Omental fat pad (tissue), 4 donors: Measurements from ENCODE around the gene TKT. TPM values are rescaled to one million over a fixed set of nuclear protein-coding genes. Genes with fewer than 3 reads are reported as not detected.
A peak's percentile ranks its signal among the peaks of the same experiment; 100 is the strongest.
"Not testable (repeated sequence)": the region's sequence is repeated elsewhere in the genome, so short reads cannot be mapped to it uniquely, and the experiment has no call there.

ENCODE experiments used
- ATAC-seq: fragments of 150-250 bp; one replicate; pipeline ENCODE4 v1.9.1; 2016; ENCODE audit warnings: mild to moderate bottlenecking, moderate library complexity; ENCODE audit not compliant: low FRiP score
- DNase-seq: peaks from one replicate; pipeline ENCODE4 v3.0.0-alpha.2; 2019; ENCODE audit warnings: low spot score
- CTCF ChIP-seq, 3 donors: fragments of 450-650 bp; IDR thresholded peaks; one replicate each; pipeline ENCODE4 v1.5.1; 2016 to 2017; ENCODE audit warnings: antibody characterized with exemption in 3 of 3, mild to moderate bottlenecking in 3 of 3, moderate library complexity in 2 of 3
- total RNA-seq, 4 donors: library from RNA; depleted of rRNA; stranded (reverse); fragments of >200 nt; gene quantifications; one replicate each; pipeline ENCODE4 v1.1.0, GENCODE V29; 2016

The TKT gene
- total RNA-seq, 4 donors from 2014 or later, result 187 to 325 (median 254) TPM

GRCh38 chr3:53273146-53273670, 17.4 kb upstream of the TKT start:
- no peak for ATAC-seq
- no peak for TF ChIP-seq CTCF (IDR thresholded peaks at IDR 0.05)

GRCh38 chr3:53269888-53270880, 14.4 kb upstream of the TKT start:
- DNase-seq, result no peak
- TF ChIP-seq CTCF (IDR thresholded peaks at IDR 0.05), result no peak
- peak; percentile 91 for ATAC-seq

More at GRCh38 chr3:53273146-53273670, 17.4 kb upstream of the TKT start:
- DNase-seq, result no peak

- ATAC-seq, DNase-seq: not testable (repeated sequence)
Measured at GRCh38 chr3:53269193-53269592, 13.4 kb upstream of the TKT start.

GRCh38 chr3:53267766-53268165, 11.9 kb upstream of the TKT start:
- ATAC-seq (no peak), DNase-seq (no peak)
- TF ChIP-seq CTCF (IDR thresholded peaks at IDR 0.05), result no peak

- DNase-seq (no peak), ATAC-seq (no peak)
- TF ChIP-seq CTCF (IDR thresholded peaks at IDR 0.05), result no peak
Measured at GRCh38 chr3:53264718-53265117, 8.9 kb upstream of the TKT start.

- TF ChIP-seq CTCF (IDR thresholded peaks at IDR 0.05), result no peak
- ATAC-seq, result no peak
- no peak for DNase-seq
Measured at GRCh38 chr3:53263907-53264306, 8.1 kb upstream of the TKT start.

GRCh38 chr3:53261712-53262111, 5.9 kb upstream of the TKT start:
- TF ChIP-seq CTCF (IDR thresholded peaks at IDR 0.05), result no peak
- ATAC-seq (no peak), DNase-seq (no peak)
